ENCODE measurements around the gene GRIP1. TPM values are rescaled to one million over a fixed set of nuclear protein-coding genes. Genes with fewer than 3 reads are reported as not detected.

Gene GRIP1
- total RNA-seq, 1 donor: 1.7 TPM

DNA sequence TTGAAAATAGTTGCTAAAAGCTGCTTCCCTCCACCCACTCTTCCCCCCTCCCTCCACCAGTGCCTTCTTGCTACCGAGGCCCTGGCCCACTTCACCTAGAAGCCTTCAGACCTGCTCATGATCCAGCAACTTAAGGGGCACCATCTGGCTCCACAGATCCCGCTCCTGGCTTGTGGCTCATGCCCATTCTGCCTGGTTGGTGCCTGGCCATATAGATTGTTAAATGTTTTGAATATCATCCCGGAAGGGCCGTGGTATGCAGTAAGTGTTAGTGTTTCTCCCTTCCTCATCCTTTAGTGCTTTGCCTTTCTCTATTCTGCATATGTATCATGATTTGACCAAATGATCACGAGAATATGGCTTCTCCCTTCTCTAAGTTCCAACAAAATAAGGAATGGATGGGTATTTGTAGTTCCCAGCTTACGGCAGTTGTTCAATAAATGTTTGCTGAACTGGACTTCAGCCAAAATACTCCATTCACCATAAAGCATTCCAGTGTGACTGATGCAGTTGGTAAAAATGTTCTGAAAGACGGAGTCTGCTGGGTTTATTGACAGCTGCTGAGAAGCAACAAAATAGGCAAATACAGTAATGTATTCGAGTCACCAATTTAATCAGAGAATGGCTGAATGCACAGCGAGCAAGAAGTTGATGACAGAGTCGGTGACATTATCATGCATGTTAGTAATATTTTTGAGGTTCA lies 30.7 kb downstream of the GRIP1 start:
- DNase-seq (ENCODE audit: low read depth): no peak

GRCh38 chr12:66647034-66647691 lies 31.7 kb downstream of the GRIP1 start:
- H3K4me3 ChIP-seq (ENCODE audit: low read depth, low read length): no peak overlapping the region
- no peak for TF ChIP-seq CTCF (IDR thresholded peaks at IDR 0.05; ENCODE audit: insufficient read depth, low read depth, low read length)
- DNase-seq (ENCODE audit: low read depth): peak; percentile 42

More for the DNA sequence above, 30.7 kb downstream of the GRIP1 start:
- H3K4me3 ChIP-seq (ENCODE audit: low read depth, low read length): no peak overlapping the region
- TF ChIP-seq CTCF (IDR thresholded peaks at IDR 0.05; ENCODE audit: insufficient read depth, low read depth, low read length): no peak

DNA sequence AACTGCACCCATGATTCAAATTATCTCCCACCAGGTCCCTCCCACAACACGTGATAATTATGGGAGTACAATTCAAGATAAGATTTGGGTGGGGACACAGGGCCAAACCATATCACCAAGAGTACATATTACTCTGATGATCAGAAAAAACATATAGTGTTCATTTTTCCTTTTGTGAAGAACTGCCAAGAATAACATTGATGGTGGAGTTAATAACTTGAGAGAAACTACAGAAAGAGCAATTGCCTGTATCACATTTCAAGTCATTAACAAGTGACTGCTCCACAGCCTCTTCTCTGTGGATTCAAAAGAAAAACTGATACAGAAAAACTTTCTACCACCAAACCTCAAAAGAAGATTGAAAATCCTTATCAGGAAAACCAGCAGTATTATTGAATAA lies 34.7 kb downstream of the GRIP1 start:
- no peak for DNase-seq (ENCODE audit: low read depth)
- H3K4me3 ChIP-seq (ENCODE audit: low read depth, low read length): no peak overlapping the region
- TF ChIP-seq CTCF (IDR thresholded peaks at IDR 0.05; ENCODE audit: insufficient read depth, low read depth, low read length): no peak

DNA sequence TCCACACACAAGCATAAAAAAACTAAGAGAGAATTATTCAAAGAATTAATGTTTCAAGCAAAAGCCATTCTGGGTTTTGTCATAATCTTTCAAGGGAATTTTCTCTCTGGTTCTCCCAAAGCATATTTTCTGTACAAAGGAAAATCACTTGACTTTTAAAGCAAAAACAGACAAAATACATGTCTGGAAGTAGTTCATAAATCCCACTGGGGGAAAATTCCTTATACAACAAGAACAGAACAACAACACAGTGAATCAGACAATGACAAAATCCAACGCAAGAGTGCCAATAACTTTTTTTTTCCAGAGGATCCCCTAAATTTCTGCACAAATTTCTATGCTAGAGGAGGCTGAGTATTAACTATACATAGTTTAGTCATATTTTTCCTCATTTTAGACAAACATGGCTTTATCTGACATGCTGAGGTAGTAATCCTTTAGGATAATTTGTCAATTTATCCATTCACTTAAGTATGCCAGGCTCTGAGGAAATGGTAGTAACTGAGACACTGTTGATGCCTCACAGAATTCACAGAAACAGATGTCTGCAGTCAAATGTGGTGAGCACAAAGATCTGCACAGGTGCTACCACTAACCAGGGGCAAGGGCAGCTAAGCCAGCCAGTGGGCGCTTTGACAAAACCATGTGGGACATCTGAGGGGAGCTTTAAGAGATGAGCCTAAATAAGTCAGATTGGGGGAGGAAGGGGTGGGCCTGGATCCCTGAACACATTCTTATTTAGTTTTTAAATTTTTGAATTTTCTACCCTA lies 38.0 kb downstream of the GRIP1 start:
- DNase-seq (ENCODE audit: low read depth): no peak
- no peak overlapping the region for H3K4me3 ChIP-seq (ENCODE audit: low read depth, low read length)
- no peak for TF ChIP-seq CTCF (IDR thresholded peaks at IDR 0.05; ENCODE audit: insufficient read depth, low read depth, low read length)

GRCh38 chr12:66638666-66639065 lies 40.2 kb downstream of the GRIP1 start:
- no peak for DNase-seq (ENCODE audit: low read depth)
- no peak overlapping the region for H3K4me3 ChIP-seq (ENCODE audit: low read depth, low read length)
- no peak for TF ChIP-seq CTCF (IDR thresholded peaks at IDR 0.05; ENCODE audit: insufficient read depth, low read depth, low read length)

GRCh38 chr12:66637699-66638301 lies 41.1 kb downstream of the GRIP1 start:
- no peak for DNase-seq (ENCODE audit: low read depth)
- no peak for TF ChIP-seq CTCF (IDR thresholded peaks at IDR 0.05; ENCODE audit: insufficient read depth, low read depth, low read length)
- H3K4me3 ChIP-seq (ENCODE audit: low read depth, low read length): no peak overlapping the region

Measured in fibroblast of villous mesenchyme (primary cell).